Heart left ventricle (tissue), 16 donors: ENCODE data around the gene SRP68. TPM values are rescaled to one million over a fixed set of nuclear protein-coding genes. Genes with fewer than 3 reads are reported as not detected.
A peak's percentile ranks its signal among the peaks of the same experiment; 100 is the strongest.
"Not testable (repeated sequence)": the region's sequence is repeated elsewhere in the genome, so short reads cannot be mapped to it uniquely, and the experiment has no call there.

Source experiments
- ATAC-seq, 4 donors: fragments of 200-7000 bp; cut with Tn5 transposase; one replicate each; pipeline ENCODE4 v1.9.1; 2020 to 2022; ENCODE audit warnings: moderate library complexity in 4 of 4, mild to moderate bottlenecking in 3 of 4, moderate number of reproducible peaks in 1 of 4
- DNase-seq, 5 donors: peaks; one replicate each; pipeline ENCODE4 v3.0.0-alpha.2; 2020
- H3K27ac ChIP-seq, 12 donors: fragments of 200-600 bp; sonication (generic) in 4 of 12; one replicate each; pipeline versions ENCODE4 v1.5.0 to v1.8.0; 2016 to 2022; ENCODE audit warnings: mild to moderate bottlenecking in 2 of 12
- H3K27me3 ChIP-seq, 9 donors: fragments of 200-600 bp; sonication (generic) in 2 of 9; one replicate each; pipeline versions ENCODE4 v1.5.1 to v1.8.0; 2016 to 2022; ENCODE audit warnings: mild to moderate bottlenecking in 3 of 9
- H3K36me3 ChIP-seq, 9 donors: fragments of 200-600 bp; sonication (generic) in 2 of 9; one replicate each; pipeline versions ENCODE4 v1.5.0 to v1.8.0; 2018 to 2022; ENCODE audit warnings: mild to moderate bottlenecking in 2 of 9
- H3K4me1 ChIP-seq, 12 donors: fragments of 200-600 bp; sonication (generic) in 4 of 12; one replicate each; pipeline versions ENCODE4 v1.5.0 to v1.8.0; 2016 to 2022; ENCODE audit warnings: mild to moderate bottlenecking in 3 of 12
- H3K4me3 ChIP-seq, 12 donors: fragments of 200-600 bp; sonication (generic) in 4 of 12; one replicate each; pipeline versions ENCODE4 v1.5.0 to v1.8.0; 2017 to 2022; ENCODE audit warnings: mild to moderate bottlenecking in 9 of 12, moderate library complexity in 4 of 12
- H3K9me3 ChIP-seq, 12 donors: fragments of 200-600 bp; sonication (generic) in 4 of 12; one replicate each; pipeline versions ENCODE4 v1.5.0 to v1.8.0; 2016 to 2022; ENCODE audit warnings: mild to moderate bottlenecking in 1 of 12
- CTCF ChIP-seq, 12 donors: fragments of 200-600 bp; sonication (generic) in 4 of 12; IDR thresholded peaks; one replicate each; pipeline versions ENCODE4 v1.5.0 to v1.8.0; 2018 to 2022; ENCODE audit warnings: antibody characterized with exemption in 12 of 12, mild to moderate bottlenecking in 5 of 12
- POLR2A ChIP-seq, 2 donors: fragments of 450-650 bp; IDR thresholded peaks; one replicate each; pipeline ENCODE4 v1.6.1; 2017; ENCODE audit warnings: antibody characterized with exemption in 2 of 2, mild to moderate bottlenecking in 2 of 2, moderate library complexity in 2 of 2
- WGBS, 4 donors: extraction: QIAGEN DNeasy Blood & Tissue Kit in 2 of 4; methylation state at CpG; one replicate each; pipeline versions ENCODE4 v1.1.5 to v1.1.7; 2013 to 2018; 5-methylcytosine and 5-hydroxymethylcytosine counted together
- intact Hi-C, 10 donors: fragments of 100-400 bp; cut with DNase I; formaldehyde crosslinking; loops; one replicate each; pipeline versions ENCODE4 v1.11.1 to v1.14.2; 2022
- polyA plus RNA-seq, 2 donors: library from polyadenylated mRNA; stranded (reverse); fragments of 200-250 nt; gene quantifications; one replicate each; pipeline ENCODE4 v1.2.3, GENCODE V29; 2013
- total RNA-seq, 9 donors: library from RNA; depleted of rRNA in 2 of 9; stranded (reverse); fragments of >200 nt in 2 of 9; fragmentation: NEBNext Ultra II Directional in 3 of 9; extraction: Animal tissue kit (Norgen Biotek cat#: 25700) in 3 of 9; gene quantifications; one replicate each; pipeline versions ENCODE4 v1.1.0 to v1.2.4, GENCODE V29; 2016 to 2023
- donor health status: ischemic (EF 13 %, LVEDD 7.1; RV severe dilation, severe dysfunction).
- donor health status: healthy with polysubstance abuse.
- donor health status: DM: no; HTN: yes; CAD: no.
- donor health status: DM: no; HTN: no; CAD: no.
- donor health status: ischemic (EF 25% LVEDD 6.9; RV normal size, moderate dysfunction).
- donor health status: ischemic (EF 25% LVEDD 5.7; RV mildly dilated, moderate dysfunction).
- donor health status: healthy.
- donor health status: DM: yes; HTN: yes; CAD: no.
- donor health status: ischemic (EF 35%, LVEDD 5.7; RV mildly dilated, moderate dysfunction).
- donor health status: nonischemic (EF 11% LVEDD 7.7; RV severe dilation, severe dysfunction).
- donor health status: DM: yes; HTN: yes; CAD: no.
- donor health status: PGD.
- donor health status: ischemic (EF 29% LVEDD 5.4; RV normal size, mild dysfunction).
- donor health status: nonischemic (EF 23%, LVEDD 6.1; RV moderate dilation, normal function).

SRP68 gene
- total and polyA plus RNA-seq, 11 donors, result 26.8 to 80.0 (median 59.4) TPM

- intact Hi-C loops, result loop anchor here in 1 of 10 donors (10.0 kb wide), 1 partner anchor 135 kb away; the partner anchor contains the start of gene FBF1
- ATAC-seq, result peak in 3 of 4 donors; percentile 5 to 9 (median 9)
- Histone ChIP-seq H3K27ac (no peak overlapping the region), H3K36me3 (peaks cover 0 to 22% (median 16%) of the 10 kb centered on the region in 9 donors), H3K27me3 (peaks cover 24 to 57% (median 43%) of the 10 kb centered on the region in 9 donors), H3K9me3 (no peaks in the 10 kb centered on the region), H3K4me1 (peaks cover 0 to 43% (median 31%) of the 10 kb centered on the region in 12 donors), H3K4me3 (no peak overlapping the region)
- no peak for TF ChIP-seq POLR2A (IDR thresholded peaks at IDR 0.05)
- no peak for TF ChIP-seq CTCF (IDR thresholded peaks at IDR 0.05)
- no peak for DNase-seq
- WGBS, 4 donors, result 31 to 48% (median 32%) methylated on average over 4 to 9 of the region's 9 CpGs
Measured at GRCh38 chr17:76079535-76079955, 7.2 kb upstream of the SRP68 start.

GRCh38 chr17:76078860-76079534 is 6.7 kb upstream of the SRP68 start, which contains the start of gene ZACN:
Gene ZACN (plus strand): TSS chr17:76079182. CDS start chr17:76079265, 83 bp downstream.
- intact Hi-C loops, result loop anchor here in 1 of 10 donors (10.0 kb wide), 1 partner anchor 134 kb away; the partner anchor contains the start of gene FBF1

DNA sequence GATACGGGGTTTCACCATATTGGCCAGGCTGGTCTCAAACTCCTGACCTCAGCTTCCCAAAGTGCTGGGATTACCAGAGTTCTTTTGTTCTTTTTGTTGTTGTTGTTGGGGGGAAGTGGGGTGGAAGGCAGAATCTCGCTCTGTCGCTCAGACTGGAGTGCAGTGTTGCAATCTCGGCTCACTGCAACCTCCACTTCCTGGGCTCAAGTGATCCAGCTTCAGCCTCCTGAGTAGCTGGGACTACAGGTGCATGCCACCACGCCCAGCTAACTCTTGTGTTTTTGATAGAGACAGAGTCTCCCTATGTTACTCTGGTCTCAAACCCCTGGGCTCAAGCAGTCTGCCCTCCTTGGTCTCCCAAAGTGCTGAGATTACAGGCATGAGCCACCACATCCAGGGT is 6.1 kb upstream of the SRP68 start:
- peaks cover 0 to 50% (median 33%) of the 10 kb centered on the region in 12 donors for H3K4me1 ChIP-seq
- ATAC-seq, DNase-seq, H3K9me3 ChIP-seq, H3K4me3 ChIP-seq, H3K27ac ChIP-seq: not testable (repeated sequence)
- intact Hi-C loops, result loop anchor here in 1 of 10 donors (10.0 kb wide), 1 partner anchor 134 kb away; the partner anchor contains the start of gene FBF1
- peaks cover 31 to 68% (median 54%) of the 10 kb centered on the region in 9 donors for H3K27me3 ChIP-seq
- H3K36me3 ChIP-seq, result peaks cover 0 to 11% (median 6%) of the 10 kb centered on the region in 9 donors
- WGBS, 4 donors, result 63 to 66% (median 65%) methylated on average over 5 of the region's 5 CpGs

More at GRCh38 chr17:76078860-76079534, 6.7 kb upstream of the SRP68 start, which contains the start of gene ZACN:
- Histone ChIP-seq H3K36me3 (peaks cover 0 to 17% (median 11%) of the 10 kb centered on the region in 9 donors), H3K27ac (no peak within 1 kb of the TSS), H3K27me3 (peaks cover 30 to 62% (median 48%) of the 10 kb centered on the region in 9 donors), H3K9me3 (no peaks in the 10 kb centered on the region), H3K4me3 (no peak within 1 kb of the TSS), H3K4me1 (peaks cover 0 to 48% (median 33%) of the 10 kb centered on the region in 12 donors)
- 66 to 73% (median 70%) methylated on average over 17 of the region's 17 CpGs for WGBS, 4 donors
- DNase-seq (no peak), ATAC-seq (no peak)
- TF ChIP-seq CTCF (IDR thresholded peaks at IDR 0.05) (no peak), POLR2A (IDR thresholded peaks at IDR 0.05) (no peak)

GRCh38 chr17:76077584-76078110 is 5.3 kb upstream of the SRP68 start:
- Histone ChIP-seq H3K4me1 (peaks cover 0 to 55% (median 33%) of the 10 kb centered on the region in 12 donors), H3K9me3 (no peaks in the 10 kb centered on the region), H3K27me3 (peaks cover 31 to 68% (median 55%) of the 10 kb centered on the region in 9 donors), H3K4me3 (no peak overlapping the region), H3K36me3 (peaks cover 0 to 3% (median 0%) of the 10 kb centered on the region in 9 donors), H3K27ac (no peak overlapping the region)
- TF ChIP-seq CTCF (IDR thresholded peaks at IDR 0.05), result no peak
- TF ChIP-seq POLR2A (IDR thresholded peaks at IDR 0.05), result no peak
- WGBS, 4 donors, result 12 to 15% (median 14%) methylated on average over 7 to 12 of the region's 12 CpGs
- intact Hi-C loops, result loop anchor here in 1 of 10 donors (10.0 kb wide), 1 partner anchor 133 kb away; the partner anchor contains the start of gene FBF1
- ATAC-seq (no peak), DNase-seq (no peak)
